Measurements from ENCODE around the gene MIA3.

The MIA3 gene

GRCh38 chr1:222632749-222633148 is 14.9 kb downstream of the MIA3 start:
- no peak for TF ChIP-seq CTCF (conservative IDR thresholded peaks at IDR 0.05)
- TF ChIP-seq ZFX (IDR thresholded peaks at IDR 0.05): no peak

GRCh38 chr1:222634180-222635013 is 16.5 kb downstream of the MIA3 start:
- no peak overlapping the region for H3K27ac ChIP-seq
- TF ChIP-seq CTCF (conservative IDR thresholded peaks at IDR 0.05) (peak; percentile 95), ZFX (IDR thresholded peaks at IDR 0.05) (no peak)

More at GRCh38 chr1:222632749-222633148, 14.9 kb downstream of the MIA3 start:
- no peak overlapping the region for H3K27ac ChIP-seq

GRCh38 chr1:222641269-222641948 is 23.5 kb downstream of the MIA3 start:
- peak overlapping the region; percentile 11; the same call in 1 of the 2 replicates for H3K27ac ChIP-seq
- TF ChIP-seq CTCF (conservative IDR thresholded peaks at IDR 0.05): no peak

- no peak overlapping the region for H3K27ac ChIP-seq
- TF ChIP-seq ZFX (IDR thresholded peaks at IDR 0.05) (no peak), CTCF (conservative IDR thresholded peaks at IDR 0.05) (no peak)
These were observed 24.6 kb downstream of the MIA3 start for GRCh38 chr1:222642468-222642867.

GRCh38 chr1:222643606-222643937 is 25.7 kb downstream of the MIA3 start:
- peak overlapping the region; percentile 84 for H3K27ac ChIP-seq
- no peak for TF ChIP-seq CTCF (conservative IDR thresholded peaks at IDR 0.05)
- TF ChIP-seq ZFX (IDR thresholded peaks at IDR 0.05): no peak

GRCh38 chr1:222643938-222644635 is 26.2 kb downstream of the MIA3 start:
- TF ChIP-seq CTCF (conservative IDR thresholded peaks at IDR 0.05) (no peak), ZFX (IDR thresholded peaks at IDR 0.05) (0 out of 2 replicates have a peak, but pooled peaks have one; percentile 11)
- peak overlapping the region; percentile 84 for H3K27ac ChIP-seq

- peak overlapping the region; percentile 84 for H3K27ac ChIP-seq
- TF ChIP-seq CTCF (conservative IDR thresholded peaks at IDR 0.05): no peak
- no peak for TF ChIP-seq ZFX (IDR thresholded peaks at IDR 0.05)
These were observed 26.7 kb downstream of the MIA3 start for GRCh38 chr1:222644636-222644980.

Measured in C4-2B (cell line).